Measurements from ENCODE around the gene ARRB1.

- TF ChIP-seq CTCF (IDR thresholded peaks at IDR 0.05), result no peak
- no peak for TF ChIP-seq POLR2A (IDR thresholded peaks at IDR 0.05)
Observed at GRCh38 chr11:75311858-75312288, 39.6 kb downstream of the ARRB1 start.
